Loucy (cell line): ENCODE measurements around the gene XKRX.

ENCODE experiments used
- EZH2phosphoT487 ChIP-seq: fragments of 200-600 bp; IDR thresholded peaks from 2 replicates; pipeline ENCODE4 v1.6.1; 2018; ENCODE audit warnings: antibody characterized with exemption, mild to moderate bottlenecking, moderate library complexity, borderline replicate concordance
- TF ChIP-seq, protein P1 (sequence below): fragments of 200-600 bp; sonication (generic); conservative IDR thresholded peaks from 2 replicates; pipeline ENCODE4 v1.5.1; 2014; ENCODE audit warnings: mild to moderate bottlenecking, antibody characterized with exemption, low read length

DNA sequence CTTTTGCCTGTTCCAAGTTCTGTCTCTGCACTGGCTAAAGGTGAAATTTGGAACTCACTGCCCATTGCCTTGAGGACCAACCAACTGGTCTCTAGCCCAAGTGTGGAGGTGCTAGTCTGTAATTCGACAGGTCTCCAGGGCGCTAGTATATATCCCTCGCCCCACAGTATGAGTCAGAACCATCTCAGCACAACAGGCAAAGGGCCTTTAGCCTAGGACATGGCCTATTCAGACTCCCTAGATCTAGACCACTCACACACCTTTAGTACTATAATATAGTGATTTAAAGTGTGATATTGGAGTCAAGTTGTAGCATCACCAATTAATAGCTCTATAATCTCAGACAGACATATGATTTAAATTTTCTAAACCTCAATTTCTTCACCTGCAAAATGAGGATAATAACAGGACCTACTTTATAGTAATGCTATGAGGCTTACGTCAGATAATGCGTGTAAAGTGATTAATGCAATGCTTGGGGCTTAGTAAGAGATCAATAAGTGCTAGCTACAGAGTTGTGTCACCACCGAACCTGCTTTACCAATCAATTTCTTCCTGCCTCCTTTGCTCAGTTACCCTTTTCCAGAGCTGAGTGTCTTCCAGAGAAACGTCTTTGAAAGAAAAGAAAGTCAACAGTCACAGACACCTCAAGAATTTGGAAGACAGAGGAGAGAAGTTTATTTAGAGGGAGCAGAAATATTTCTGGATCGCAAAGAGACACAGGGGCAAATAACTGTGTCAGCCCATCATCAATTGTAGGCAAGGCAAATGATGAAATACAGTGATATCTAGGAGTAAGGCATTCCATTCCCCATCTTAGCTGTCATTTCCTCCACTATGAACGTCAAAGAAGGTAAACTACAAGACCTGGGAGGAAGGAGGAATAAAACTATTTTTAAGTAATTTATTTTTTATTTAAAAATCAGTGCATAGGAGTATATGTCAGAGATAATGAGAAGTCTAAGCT, 56.8 kb downstream of the XKRX start:
- TF ChIP-seq, protein P1, sequence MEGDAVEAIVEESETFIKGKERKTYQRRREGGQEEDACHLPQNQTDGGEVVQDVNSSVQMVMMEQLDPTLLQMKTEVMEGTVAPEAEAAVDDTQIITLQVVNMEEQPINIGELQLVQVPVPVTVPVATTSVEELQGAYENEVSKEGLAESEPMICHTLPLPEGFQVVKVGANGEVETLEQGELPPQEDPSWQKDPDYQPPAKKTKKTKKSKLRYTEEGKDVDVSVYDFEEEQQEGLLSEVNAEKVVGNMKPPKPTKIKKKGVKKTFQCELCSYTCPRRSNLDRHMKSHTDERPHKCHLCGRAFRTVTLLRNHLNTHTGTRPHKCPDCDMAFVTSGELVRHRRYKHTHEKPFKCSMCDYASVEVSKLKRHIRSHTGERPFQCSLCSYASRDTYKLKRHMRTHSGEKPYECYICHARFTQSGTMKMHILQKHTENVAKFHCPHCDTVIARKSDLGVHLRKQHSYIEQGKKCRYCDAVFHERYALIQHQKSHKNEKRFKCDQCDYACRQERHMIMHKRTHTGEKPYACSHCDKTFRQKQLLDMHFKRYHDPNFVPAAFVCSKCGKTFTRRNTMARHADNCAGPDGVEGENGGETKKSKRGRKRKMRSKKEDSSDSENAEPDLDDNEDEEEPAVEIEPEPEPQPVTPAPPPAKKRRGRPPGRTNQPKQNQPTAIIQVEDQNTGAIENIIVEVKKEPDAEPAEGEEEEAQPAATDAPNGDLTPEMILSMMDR: no peak
- no peak for TF ChIP-seq EZH2phosphoT487
